MM.1S (cell line): ENCODE data around the gene SREBF1.
"Not testable (repeated sequence)": the region's sequence is repeated elsewhere in the genome, so short reads cannot be mapped to it uniquely, and the experiment has no call there.

Source experiments
- EZH2 ChIP-seq: fragments of 300-600 bp; sonication (generic); optimal IDR thresholded peaks from 2 replicates; pipeline ENCODE3; 2017; ENCODE audit warnings: low read depth, mild to moderate bottlenecking, antibody characterized with exemption, low read length, mixed read lengths
- EZH2phosphoT487 ChIP-seq: fragments of 300-600 bp; sonication (generic); IDR thresholded peaks from 2 replicates; pipeline ENCODE4 v1.6.1; 2018; ENCODE audit warnings: antibody characterized with exemption, low read length
- TF ChIP-seq, protein P1 (sequence below): fragments of 300-600 bp; sonication (generic); IDR thresholded peaks from 2 replicates; pipeline ENCODE4 v1.5.1; 2016; ENCODE audit warnings: antibody characterized with exemption, low read length, mixed read lengths

DNA sequence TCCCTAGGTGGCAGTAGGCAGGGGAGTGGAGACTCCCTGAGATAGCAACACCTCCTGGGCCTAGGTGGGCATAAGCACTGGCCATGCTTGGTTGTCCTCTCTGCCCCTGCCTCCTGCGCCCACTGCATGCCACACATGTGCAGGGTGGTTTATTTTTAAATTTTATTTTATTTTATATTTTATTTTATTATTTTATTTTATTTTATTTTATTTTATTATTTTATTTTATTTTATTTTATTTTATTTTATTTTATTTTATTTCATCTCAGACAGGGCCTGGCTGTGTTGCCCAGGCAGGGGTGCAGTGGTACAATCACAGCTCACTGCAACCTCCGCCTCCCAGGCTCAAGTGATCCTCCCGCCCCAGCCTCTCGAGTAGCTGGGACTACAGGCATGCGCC is 28.6 kb downstream of the SREBF1 start:
- TF ChIP-seq, protein P1, sequence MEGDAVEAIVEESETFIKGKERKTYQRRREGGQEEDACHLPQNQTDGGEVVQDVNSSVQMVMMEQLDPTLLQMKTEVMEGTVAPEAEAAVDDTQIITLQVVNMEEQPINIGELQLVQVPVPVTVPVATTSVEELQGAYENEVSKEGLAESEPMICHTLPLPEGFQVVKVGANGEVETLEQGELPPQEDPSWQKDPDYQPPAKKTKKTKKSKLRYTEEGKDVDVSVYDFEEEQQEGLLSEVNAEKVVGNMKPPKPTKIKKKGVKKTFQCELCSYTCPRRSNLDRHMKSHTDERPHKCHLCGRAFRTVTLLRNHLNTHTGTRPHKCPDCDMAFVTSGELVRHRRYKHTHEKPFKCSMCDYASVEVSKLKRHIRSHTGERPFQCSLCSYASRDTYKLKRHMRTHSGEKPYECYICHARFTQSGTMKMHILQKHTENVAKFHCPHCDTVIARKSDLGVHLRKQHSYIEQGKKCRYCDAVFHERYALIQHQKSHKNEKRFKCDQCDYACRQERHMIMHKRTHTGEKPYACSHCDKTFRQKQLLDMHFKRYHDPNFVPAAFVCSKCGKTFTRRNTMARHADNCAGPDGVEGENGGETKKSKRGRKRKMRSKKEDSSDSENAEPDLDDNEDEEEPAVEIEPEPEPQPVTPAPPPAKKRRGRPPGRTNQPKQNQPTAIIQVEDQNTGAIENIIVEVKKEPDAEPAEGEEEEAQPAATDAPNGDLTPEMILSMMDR, result not testable (repeated sequence)
- not testable (repeated sequence) for TF ChIP-seq EZH2phosphoT487, EZH2
